BLaER1 treated with 17β-estradiol and CSF1 and Interleukin-3, amounts not matched to agents 10 nM and 100 nM (cell line): ENCODE results near the gene DUSP15.

ENCODE experiments used
- H3K27ac ChIP-seq, 11 experiments: shearing (Covaris generic); formaldehyde crosslinking; 2 replicates each; pipeline ENCODE4 v1.8.1; 2022
- H3K27me3 ChIP-seq, 11 experiments: shearing (Covaris generic); formaldehyde crosslinking; 2 replicates each; pipeline ENCODE4 v1.8.1; 2022
- H3K36me3 ChIP-seq, 11 experiments: shearing (Covaris generic); formaldehyde crosslinking; 2 replicates each; pipeline ENCODE4 v1.8.1; 2022
- H3K4me1 ChIP-seq, 10 experiments: shearing (Covaris generic); formaldehyde crosslinking; 2 replicates each; pipeline ENCODE4 v1.8.1; 2022
- H3K4me2 ChIP-seq, 11 experiments: shearing (Covaris generic); formaldehyde crosslinking; 2 replicates each; pipeline ENCODE4 v1.8.1; 2022
- H3K4me3 ChIP-seq, 10 experiments: shearing (Covaris generic); formaldehyde crosslinking; 2 replicates each; pipeline ENCODE4 v1.8.1; 2022
- H3K9ac ChIP-seq, 11 experiments: shearing (Covaris generic); formaldehyde crosslinking; 2 replicates each; pipeline ENCODE4 v1.8.1; 2022
- H3K9me3 ChIP-seq, 11 experiments: shearing (Covaris generic); formaldehyde crosslinking; replicated peaks in 1 of 11; 2 replicates each; pipeline ENCODE4 v1.8.1; 2022
- H4K20me1 ChIP-seq, 11 experiments: shearing (Covaris generic); formaldehyde crosslinking; 2 replicates each; pipeline ENCODE4 v1.8.1; 2022
- Cebpa-rat ChIP-seq, 11 experiments: shearing (Covaris generic); IDR thresholded peaks; 2 replicates each; pipeline ENCODE4 v1.8.1; 2022

DUSP15 gene

DNA sequence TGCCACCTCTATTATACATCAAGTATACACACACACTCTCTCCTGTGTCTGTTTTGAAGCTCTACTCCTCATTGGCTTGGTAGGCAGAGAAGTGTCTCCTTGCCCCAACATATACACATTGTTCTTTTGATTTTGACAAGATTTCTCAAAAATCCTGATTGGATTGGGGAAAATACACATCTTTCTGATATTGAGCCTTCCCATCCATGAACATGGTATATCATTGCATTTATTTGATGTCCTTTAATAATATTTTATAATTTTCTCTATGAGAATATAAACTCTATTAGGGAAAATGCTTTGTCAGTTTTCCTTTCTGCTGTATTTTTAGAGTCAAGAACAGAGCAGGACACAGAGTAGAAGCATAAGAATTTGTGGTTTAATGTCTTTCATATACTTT is 7.4 kb upstream of the DUSP15 start:
- no peak overlapping the region for H3K4me3 ChIP-seq
- H3K9me3 ChIP-seq = 0 out of 22 replicates have a peak, but pooled peaks cover 0 to 4% (median 0%) of the 10 kb centered on the region in 11 experiments
- no peak overlapping the region for H3K4me2 ChIP-seq
- no peak overlapping the region for H3K27ac ChIP-seq
- peaks cover 0 to 6% (median 1%) of the 10 kb centered on the region in 11 experiments; a peak in 9 of 22 replicates for H3K27me3 ChIP-seq
- peaks cover 24 to 41% (median 29%) of the 10 kb centered on the region in 10 experiments for H3K4me1 ChIP-seq
- H4K20me1 ChIP-seq = no peaks in the 10 kb centered on the region
- no peak for TF ChIP-seq Cebpa-rat (IDR thresholded peaks at IDR 0.05)
- H3K9ac ChIP-seq = no peak overlapping the region
- H3K36me3 ChIP-seq = no peaks in the 10 kb centered on the region

DNA sequence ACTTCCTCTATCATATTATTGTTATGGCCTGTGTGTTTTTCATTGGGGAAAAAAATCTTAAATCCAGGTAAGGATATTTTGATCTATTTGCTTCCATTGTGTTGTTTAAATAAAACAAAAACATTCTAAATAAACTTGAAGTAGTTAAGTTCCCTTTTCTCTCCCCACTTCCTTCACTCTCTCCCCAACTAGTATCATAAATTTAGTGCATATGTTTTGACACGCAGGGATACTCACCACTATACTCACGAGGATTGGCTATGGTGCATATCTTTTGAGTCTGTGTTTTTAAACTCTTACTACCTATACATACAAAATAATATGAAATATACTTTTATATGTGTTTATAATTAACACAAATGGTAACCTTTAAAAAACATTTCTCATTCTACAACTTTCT is 5.3 kb upstream of the DUSP15 start:
- TF ChIP-seq Cebpa-rat (IDR thresholded peaks at IDR 0.05) = no peak
- Histone ChIP-seq H3K4me2 (peak overlapping the region in 10 of 11 experiments; percentile 10 to 74 (median 48); a peak in 14 of 22 replicates), H4K20me1 (no peaks in the 10 kb centered on the region), H3K9ac (no peak overlapping the region), H3K36me3 (no peaks in the 10 kb centered on the region), H3K27me3 (peaks cover 19 to 26% (median 22%) of the 10 kb centered on the region in 11 experiments), H3K9me3 (0 out of 22 replicates have a peak, but pooled peaks cover 0 to 4% (median 0%) of the 10 kb centered on the region in 11 experiments), H3K27ac (0 out of 22 replicates have a peak overlapping the region, but pooled peaks of 2 of the 11 experiments have one; percentile 0 to 1), H3K4me3 (no peak overlapping the region), H3K4me1 (peaks cover 27 to 44% (median 36%) of the 10 kb centered on the region in 10 experiments)

DNA sequence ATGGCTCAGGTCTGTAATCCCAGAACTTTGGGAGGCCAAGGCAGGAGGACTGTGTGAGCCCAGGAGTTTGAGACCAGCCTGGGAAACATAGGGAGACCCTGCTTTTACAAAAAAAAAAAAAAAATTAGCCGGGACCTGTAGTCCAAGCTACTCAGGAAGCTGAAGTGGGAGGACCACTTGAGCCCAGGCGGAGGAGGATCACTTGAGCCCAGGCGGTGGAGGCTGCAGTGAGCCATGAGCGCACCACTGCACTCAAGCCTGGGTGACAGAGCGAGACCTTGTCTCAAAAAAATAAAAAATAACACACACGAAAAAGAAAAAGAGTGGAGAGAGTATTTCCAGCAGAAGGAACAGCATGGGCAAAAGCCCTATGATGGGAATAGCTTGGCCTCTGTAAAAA is 2.1 kb upstream of the DUSP15 start:
- Histone ChIP-seq H4K20me1 (peaks cover 0 to 7% (median 0%) of the 10 kb centered on the region in 11 experiments; a peak in 1 of 22 replicates), H3K4me1 (peaks cover 34 to 59% (median 53%) of the 10 kb centered on the region in 10 experiments), H3K9ac (no peak overlapping the region), H3K27me3 (peaks cover 34 to 44% (median 42%) of the 10 kb centered on the region in 11 experiments), H3K4me2 (0 out of 22 replicates have a peak overlapping the region, but pooled peaks of 2 of the 11 experiments have one; percentile 7 to 20), H3K9me3 (no peaks in the 10 kb centered on the region), H3K4me3 (no peak overlapping the region), H3K36me3 (no peaks in the 10 kb centered on the region), H3K27ac (no peak overlapping the region)
- TF ChIP-seq Cebpa-rat (IDR thresholded peaks at IDR 0.05) = no peak

DNA sequence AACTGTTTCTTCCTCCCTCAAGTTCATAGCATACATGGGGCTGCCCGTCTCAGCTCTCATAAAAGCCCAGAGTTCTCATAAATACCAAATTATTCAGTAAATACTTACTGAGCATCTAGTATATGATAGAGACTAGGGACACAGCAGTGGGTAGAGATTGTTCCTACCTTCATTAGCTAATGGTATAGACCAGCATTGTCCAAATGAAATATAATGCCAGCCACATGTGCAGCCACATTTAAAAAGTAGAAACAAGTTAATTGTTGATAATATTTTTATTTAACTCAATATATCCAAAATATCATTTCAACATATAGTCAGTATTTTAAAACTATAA is 1.3 kb upstream of the DUSP15 start:
- no peak overlapping the region for H3K27ac ChIP-seq
- H4K20me1 ChIP-seq = peaks cover 0 to 7% (median 0%) of the 10 kb centered on the region in 11 experiments; a peak in 1 of 22 replicates
- no peak for TF ChIP-seq Cebpa-rat (IDR thresholded peaks at IDR 0.05)
- H3K4me2 ChIP-seq = peak overlapping the region in 7 of 11 experiments; percentile 91 to 99 (median 96); a peak in 10 of 22 replicates
- peaks cover 34 to 44% (median 42%) of the 10 kb centered on the region in 11 experiments for H3K27me3 ChIP-seq
- no peak overlapping the region for H3K9ac ChIP-seq
- no peaks in the 10 kb centered on the region for H3K9me3 ChIP-seq
- no peak overlapping the region for H3K4me3 ChIP-seq
- H3K4me1 ChIP-seq = peaks cover 34 to 59% (median 53%) of the 10 kb centered on the region in 10 experiments
- H3K36me3 ChIP-seq = no peaks in the 10 kb centered on the region

DNA sequence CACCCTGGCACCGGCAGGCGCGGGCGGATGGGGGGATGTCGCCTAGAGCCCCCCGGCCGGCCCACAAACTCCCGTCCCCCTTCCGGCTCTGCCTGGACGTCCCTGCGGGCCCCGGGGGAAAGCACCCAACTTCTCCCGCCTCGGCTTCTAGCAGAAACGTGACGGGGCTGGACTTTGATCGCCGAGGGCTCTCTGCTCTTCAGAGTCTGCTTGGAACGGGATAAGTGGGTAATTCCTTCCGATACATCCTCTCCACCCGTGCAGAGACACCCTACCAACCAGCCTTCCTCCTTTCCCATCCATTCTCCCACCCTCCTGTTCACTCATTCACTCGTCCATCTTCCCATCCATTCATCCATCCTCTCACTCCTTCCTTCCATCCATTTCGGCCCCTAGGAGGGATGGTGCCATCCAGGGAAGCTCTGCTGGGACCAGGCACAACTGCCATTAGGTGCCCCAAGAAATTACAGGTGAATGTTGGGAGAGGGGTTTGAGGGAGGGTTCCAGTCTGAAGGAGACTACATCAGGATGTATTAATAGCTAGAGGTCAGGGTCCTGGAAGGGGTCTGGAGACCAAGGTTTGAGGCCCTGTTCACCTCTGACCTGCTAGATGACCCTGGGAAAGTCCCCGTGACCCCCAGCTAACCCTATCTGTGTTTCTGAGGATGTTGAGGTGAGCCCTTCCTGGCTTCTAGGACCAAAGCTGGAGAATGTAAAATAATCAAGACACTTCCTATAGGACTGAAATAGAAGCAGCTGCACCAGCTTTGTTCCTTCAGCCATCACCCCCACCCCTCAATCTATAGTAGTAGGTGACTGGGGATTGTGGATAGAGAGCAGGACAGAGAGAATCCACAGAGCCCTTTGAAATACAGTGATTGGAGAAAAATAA is 645 bp upstream of the DUSP15 start:
- no peaks in the 10 kb centered on the region for H3K36me3 ChIP-seq
- peak overlapping the region; percentile 63 to 78 (median 72) for H3K4me3 ChIP-seq
- H3K4me2 ChIP-seq = peak overlapping the region; percentile 91 to 99 (median 96)
- H4K20me1 ChIP-seq = peaks cover 0 to 7% (median 0%) of the 10 kb centered on the region in 11 experiments; a peak in 1 of 22 replicates
- peaks cover 34 to 44% (median 42%) of the 10 kb centered on the region in 11 experiments for H3K27me3 ChIP-seq
- H3K9ac ChIP-seq = peak overlapping the region; percentile 69 to 87 (median 78)
- H3K4me1 ChIP-seq = peaks cover 30 to 59% (median 50%) of the 10 kb centered on the region in 10 experiments
- no peak for TF ChIP-seq Cebpa-rat (IDR thresholded peaks at IDR 0.05)
- H3K27ac ChIP-seq = peak overlapping the region; percentile 39 to 72 (median 67)
- no peaks in the 10 kb centered on the region for H3K9me3 ChIP-seq

DNA sequence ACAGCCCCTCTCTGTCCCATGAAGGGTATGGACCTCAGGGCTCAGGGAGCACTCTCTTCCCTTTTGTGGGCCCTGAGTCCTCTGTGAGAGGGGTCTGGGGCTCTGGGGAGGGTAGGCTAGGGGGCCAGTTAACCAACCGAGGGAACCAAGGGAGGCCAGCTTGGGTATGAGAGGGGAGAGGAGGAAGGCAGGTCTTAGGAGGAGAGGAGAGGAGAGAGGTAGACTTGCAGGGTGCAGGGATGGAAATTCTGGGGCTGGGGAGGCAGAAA is 720 bp downstream of the DUSP15 start:
- Histone ChIP-seq H3K4me1 (peaks cover 16 to 55% (median 38%) of the 10 kb centered on the region in 10 experiments), H3K36me3 (no peaks in the 10 kb centered on the region), H3K9me3 (no peaks in the 10 kb centered on the region), H3K4me3 (peak overlapping the region; percentile 63 to 78 (median 72)), H3K27me3 (peaks cover 34 to 44% (median 42%) of the 10 kb centered on the region in 11 experiments), H3K27ac (peak overlapping the region in 3 of 11 experiments; percentile 70 to 72 (median 71); a peak in 5 of 22 replicates), H3K4me2 (peak overlapping the region; percentile 91 to 99 (median 96)), H3K9ac (peak overlapping the region; percentile 69 to 87 (median 78); a peak in 21 of 22 replicates), H4K20me1 (peaks cover 0 to 7% (median 0%) of the 10 kb centered on the region in 11 experiments; a peak in 1 of 22 replicates)
- TF ChIP-seq Cebpa-rat (IDR thresholded peaks at IDR 0.05) = no peak

DNA sequence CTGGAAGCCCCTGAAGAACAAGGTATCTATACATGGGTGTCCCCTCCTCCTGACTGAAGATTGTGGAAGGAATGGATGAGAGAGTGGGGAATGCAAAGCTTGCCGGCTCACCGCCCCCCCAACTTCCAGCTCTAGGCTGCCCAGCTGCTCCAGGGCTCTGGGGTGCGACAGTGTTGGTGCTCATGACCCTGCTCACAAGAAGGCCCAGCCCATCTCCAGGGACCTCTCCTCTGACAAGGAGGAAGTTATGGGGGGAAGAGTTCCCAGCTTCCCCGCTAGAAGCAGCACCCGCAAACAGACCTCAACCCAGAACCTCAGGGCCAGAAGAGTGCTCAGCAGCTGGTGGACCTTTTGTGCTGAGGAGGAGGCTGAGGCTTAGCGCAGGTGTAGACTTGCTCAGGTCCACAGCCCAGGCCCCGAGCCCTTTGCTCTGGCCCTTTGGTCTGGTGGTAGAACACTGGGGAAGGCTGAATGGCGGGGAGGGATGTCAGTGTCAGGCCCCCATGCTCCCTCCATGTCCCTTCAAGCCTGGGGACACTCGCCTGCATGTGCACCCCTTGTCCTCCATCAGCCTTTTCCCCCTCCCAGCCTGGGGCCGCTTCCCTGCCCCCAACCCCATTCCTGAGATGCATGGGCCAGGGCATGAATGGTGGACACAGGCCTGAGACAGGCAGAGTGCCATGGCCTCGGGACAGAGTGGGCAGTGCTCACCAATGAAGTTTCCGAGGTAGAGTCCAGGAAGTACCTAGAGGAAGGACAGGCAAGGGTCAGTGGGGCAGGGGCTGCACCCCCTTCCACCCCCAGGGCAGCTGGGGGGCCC is 1.3 kb downstream of the DUSP15 start:
- H3K36me3 ChIP-seq = no peaks in the 10 kb centered on the region
- TF ChIP-seq Cebpa-rat (IDR thresholded peaks at IDR 0.05) = no peak
- H3K9me3 ChIP-seq = no peaks in the 10 kb centered on the region
- peak overlapping the region; percentile 91 to 99 (median 96) for H3K4me2 ChIP-seq
- peaks cover 34 to 44% (median 42%) of the 10 kb centered on the region in 11 experiments for H3K27me3 ChIP-seq
- H4K20me1 ChIP-seq = peaks cover 0 to 7% (median 0%) of the 10 kb centered on the region in 11 experiments; a peak in 1 of 22 replicates
- peaks cover 13 to 60% (median 43%) of the 10 kb centered on the region in 10 experiments for H3K4me1 ChIP-seq
- H3K27ac ChIP-seq = no peak overlapping the region
- H3K9ac ChIP-seq = peak overlapping the region in 7 of 11 experiments; percentile 74 to 87 (median 81); a peak in 11 of 22 replicates
- peak overlapping the region in 9 of 10 experiments; percentile 65 to 78 (median 72); a peak in 11 of 20 replicates for H3K4me3 ChIP-seq

DNA sequence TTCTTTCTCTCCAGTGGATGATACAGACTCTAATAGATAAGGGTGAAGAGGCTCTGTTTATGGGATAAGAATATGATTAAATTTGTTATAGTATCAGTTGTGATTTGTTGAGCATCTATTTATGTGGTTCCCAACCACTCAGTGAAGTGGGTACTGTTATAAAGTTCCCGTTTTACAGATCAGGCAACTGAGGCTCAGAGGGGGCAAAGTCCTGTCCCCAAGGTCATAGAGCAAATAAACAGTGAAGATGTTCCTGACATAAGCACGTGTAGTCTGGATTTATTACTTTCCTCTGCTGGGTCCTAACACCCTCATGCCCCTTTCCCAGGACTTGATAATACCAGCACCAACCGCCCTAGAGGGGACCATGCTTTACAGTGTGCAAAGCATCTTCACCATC is 4.1 kb downstream of the DUSP15 start:
- no peak overlapping the region for H3K27ac ChIP-seq
- H4K20me1 ChIP-seq = peaks cover 0 to 13% (median 0%) of the 10 kb centered on the region in 11 experiments; a peak in 2 of 22 replicates
- no peak for TF ChIP-seq Cebpa-rat (IDR thresholded peaks at IDR 0.05)
- no peaks in the 10 kb centered on the region for H3K36me3 ChIP-seq
- no peak overlapping the region for H3K9ac ChIP-seq
- H3K27me3 ChIP-seq = peaks cover 20 to 35% (median 23%) of the 10 kb centered on the region in 11 experiments
- H3K9me3 ChIP-seq = no peaks in the 10 kb centered on the region
- no peak overlapping the region for H3K4me3 ChIP-seq
- H3K4me2 ChIP-seq = no peak overlapping the region
- peaks cover 13 to 64% (median 54%) of the 10 kb centered on the region in 10 experiments for H3K4me1 ChIP-seq
